B cell (primary cell): ENCODE data around the gene ARL3. TPM values are rescaled to one million over a fixed set of nuclear protein-coding genes. Genes with fewer than 3 reads are reported as not detected.
A peak's percentile ranks its signal among the peaks of the same experiment; 100 is the strongest.

ENCODE experiments used
- ATAC-seq: fragments of 200-7000 bp; cut with Tn5 transposase; one replicate; pipeline ENCODE4 v1.10.0; 2021; ENCODE audit warnings: low read depth, mild to moderate bottlenecking, moderate number of reproducible peaks, moderate library complexity
- CTCF ChIA-PET: fragments of 350-600 bp; sonication (Branson Sonifier 250); formaldehyde crosslinking; loops from one replicate; lab custom pipeline; 2021; ENCODE audit warnings: antibody characterized with exemption, inconsistent platforms; lab: Charles Lee
- POLR2A ChIA-PET: fragments of 350-600 bp; sonication (Branson Sonifier 250); formaldehyde crosslinking; loops from one replicate; lab custom pipeline; 2021; ENCODE audit warnings: antibody characterized with exemption; lab: Charles Lee
- DNase-seq: peaks from one replicate; pipeline ENCODE4 v3.0.0; 2013
- H2AFZ ChIP-seq: 2 replicates; pipeline ENCODE4 v1.6.1; 2012; ENCODE audit warnings: mild to moderate bottlenecking, low read depth, low read length; ENCODE audit not compliant: insufficient read depth, poor library complexity, severe bottlenecking
- H3K27ac ChIP-seq, 2 donors: 1 replicate in 1 of 2; 2 replicates in 1 of 2; pipeline ENCODE4 v1.5.1; 2012 to 2013; ENCODE audit warnings: low read length in 2 of 2, mild to moderate bottlenecking in 2 of 2, moderate library complexity in 1 of 2
- H3K27me3 ChIP-seq, 4 experiments: fragments of 200-600 bp in 1 of 4; sonication (generic) in 1 of 4; replicated peaks in 1 of 4; 1 replicate in 2 of 4; 2 replicates in 2 of 4; pipeline versions ENCODE4 v1.6.1 to v1.7.0; 2013 to 2016; ENCODE audit warnings: low read length in 3 of 4, mild to moderate bottlenecking in 2 of 4, mixed read lengths in 1 of 4, moderate library complexity in 1 of 4; ENCODE audit not compliant: insufficient read depth in 4 of 4, control insufficient read depth in 3 of 4; ENCODE audit errors: control extremely low read depth in 1 of 4
- H3K36me3 ChIP-seq, 2 experiments: replicated peaks in 1 of 2; 1 replicate in 1 of 2; 2 replicates in 1 of 2; pipeline versions ENCODE4 v1.6.1 to v1.7.1; 2013; ENCODE audit warnings: low read length in 1 of 2; ENCODE audit not compliant: insufficient read depth in 2 of 2, control insufficient read depth in 1 of 2; ENCODE audit errors: control extremely low read depth in 1 of 2, extremely low read depth in 1 of 2
- H3K4me1 ChIP-seq, 2 donors: fragments of 200-600 bp in 1 of 2; sonication (generic) in 1 of 2; 1 replicate in 1 of 2; 2 replicates in 1 of 2; pipeline versions ENCODE4 v1.5.1 to v1.6.1; 2013 to 2017; ENCODE audit warnings: low read length in 2 of 2; ENCODE audit not compliant: control insufficient read depth in 2 of 2, insufficient read depth in 2 of 2
- H3K4me2 ChIP-seq: replicated peaks from 2 replicates; pipeline ENCODE3; 2012; ENCODE audit warnings: mild to moderate bottlenecking, low read depth, low read length; ENCODE audit not compliant: poor library complexity, severe bottlenecking
- H3K4me3 ChIP-seq, 5 experiments: fragments of 200-600 bp in 1 of 5; sonication (generic) in 1 of 5; 1 replicate in 3 of 5; 2 replicates in 2 of 5; pipeline versions ENCODE4 v1.5.1 to v1.7.0; 2011 to 2016; ENCODE audit warnings: low read length in 4 of 5, mild to moderate bottlenecking in 4 of 5, low read depth in 2 of 5, control low read depth in 1 of 5, moderate library complexity in 1 of 5; ENCODE audit not compliant: insufficient read depth in 1 of 5; ENCODE audit errors: control extremely low read depth in 1 of 5, extremely low read depth in 1 of 5
- H3K79me2 ChIP-seq: fragments of 200-600 bp; sonication (generic); one replicate; pipeline ENCODE4 v1.6.0; 2016; ENCODE audit warnings: low read length; ENCODE audit not compliant: control insufficient read depth, insufficient read depth
- H3K9ac ChIP-seq: fragments of 200-600 bp; sonication (generic); 2 replicates; pipeline ENCODE4 v1.6.1; 2017; ENCODE audit warnings: mild to moderate bottlenecking, low read length, moderate library complexity
- H3K9me3 ChIP-seq, 3 donors: one replicate each; pipeline versions ENCODE4 v1.6.1 to v1.7.1; 2013; ENCODE audit warnings: low read length in 2 of 3; ENCODE audit not compliant: control insufficient read depth in 2 of 3, insufficient read depth in 1 of 3; ENCODE audit errors: control extremely low read depth in 1 of 3
- H4K20me1 ChIP-seq: 2 replicates; pipeline ENCODE4 v1.6.0; 2012; ENCODE audit warnings: mild to moderate bottlenecking, low read length; ENCODE audit not compliant: insufficient read depth, control insufficient read depth, poor library complexity, severe bottlenecking
- H3K27ac Mint-ChIP-seq: one replicate; pipeline ENCODE4 v1.8.0; 2021; ENCODE audit warnings: mixed read lengths
- H3K27me3 Mint-ChIP-seq: one replicate; pipeline ENCODE4 v1.8.0; 2021; ENCODE audit warnings: mixed read lengths
- H3K4me1 Mint-ChIP-seq: one replicate; pipeline ENCODE4 v1.8.0; 2021; ENCODE audit warnings: mixed read lengths
- H3K4me3 Mint-ChIP-seq: one replicate; pipeline ENCODE4 v1.8.0; 2021; ENCODE audit warnings: mixed read lengths
- H3K9me3 Mint-ChIP-seq: one replicate; pipeline ENCODE4 v1.8.0; 2022; ENCODE audit warnings: mixed read lengths; ENCODE audit not compliant: insufficient read depth
- CTCF ChIP-seq: fragments of 200-600 bp; IDR thresholded peaks from one replicate; pipeline ENCODE4 v1.8.0; 2022; ENCODE audit warnings: antibody characterized with exemption, mild to moderate bottlenecking
- EZH2 ChIP-seq: IDR thresholded peaks from 2 replicates; pipeline ENCODE4 v1.6.1; 2012; ENCODE audit warnings: borderline replicate concordance, low read depth, mild to moderate bottlenecking, moderate library complexity, low read length; ENCODE audit not compliant: insufficient read depth, poor library complexity, severe bottlenecking
- WGBS: methylation state at CpG from one replicate; pipeline ENCODE4 v1.1.5; 2013; ENCODE audit warnings: missing lambda C conversion rate; ENCODE audit not compliant: insufficient coverage; 5-methylcytosine and 5-hydroxymethylcytosine counted together
- intact Hi-C: fragments of 100-400 bp; cut with micrococcal nuclease; formaldehyde crosslinking; loops from one replicate; pipeline ENCODE4 v1.10.0; 2022
- polyA plus RNA-seq: library from polyadenylated mRNA; depleted of rRNA; stranded (reverse); fragments of >200 nt; gene quantifications from 2 replicates; pipeline ENCODE4 v1.2.3, GENCODE V29; 2012
- total RNA-seq, 2 donors: library from RNA; stranded (reverse); fragments of 120-200 nt in 1 of 2; gene quantifications; 1 replicate in 1 of 2; 2 replicates in 1 of 2; pipeline versions ENCODE4 v1.2.3 to v1.2.4, GENCODE V29; 2013 to 2022

ARL3 gene
- total and polyA plus RNA-seq, 2 donors (not counting 1 experiment from before 2014, with no cell fraction given): 0.91 to 5.5 TPM

- Histone ChIP-seq H3K27ac (peak overlapping the region in 1 of 2 donors; percentile 86), H3K9ac (peak overlapping the region; percentile 87), H2AFZ (peak overlapping the region; percentile 87), H3K4me2 (peak overlapping the region; percentile 85), H3K36me3 (peaks cover 2 to 6% of the 10 kb centered on the region in 2 experiments), H3K9me3 (no peaks in the 10 kb centered on the region), H3K27me3 (peaks cover 0 to 2% (median 0%) of the 10 kb centered on the region in 4 experiments), H4K20me1 (peaks cover 10% of the 10 kb centered on the region), H3K79me2 (peaks cover 58% of the 10 kb centered on the region), H3K4me1 (peaks cover 24 to 25% of the 10 kb centered on the region in 2 donors), H3K4me3 (peak overlapping the region; percentile 70 to 96 (median 89))
- peak overlapping the region; percentile 88 for H3K27ac Mint-ChIP-seq
- H3K4me3 Mint-ChIP-seq: peak overlapping the region; percentile 89
- POLR2A ChIA-PET: interaction anchor here (1.0 to 1.6 kb wide), 3 partner anchors 68 to 110 kb away, joined by 3 to 4 read pairs (median 3); no protein-coding TSS in a partner anchor
- intact Hi-C loops: loop anchor here (10.0 kb wide), 2 partner anchors 50 to 620 kb away; partner anchors contain the start of gene TAF5
- DNase-seq: peak; percentile 15
- TF ChIP-seq CTCF: no peak
- no peak for TF ChIP-seq EZH2
- WGBS: 22% methylated on average over 9 of the region's 9 CpGs
- peaks cover 42% of the 10 kb centered on the region for H3K4me1 Mint-ChIP-seq
- CTCF ChIA-PET: interaction anchor here (0.6 to 3.7 kb wide), 4 partner anchors 10 to 500 kb away, joined by 3 to 14 read pairs (median 6); partner anchors contain the start of genes ARL3 and SFXN2
- no peaks in the 10 kb centered on the region for H3K9me3 Mint-ChIP-seq
- no peaks in the 10 kb centered on the region for H3K27me3 Mint-ChIP-seq
- ATAC-seq: no peak
Observed at GRCh38 chr10:102744374-102745051, 30.3 kb upstream of the ARL3 start.
